ENCODE data around the gene DNAJC1.
"Not testable (repeated sequence)": the region's sequence is repeated elsewhere in the genome, so short reads cannot be mapped to it uniquely, and the experiment has no call there.

DNAJC1 gene

GRCh38 chr10:21919906-21920305 lies 83.6 kb downstream of the DNAJC1 start:
- H3K27ac ChIP-seq, result no peak overlapping the region
- no peak for DNase-seq (ENCODE audit: low read depth, low spot score)

GRCh38 chr10:21919117-21919516 lies 84.4 kb downstream of the DNAJC1 start:
- no peak overlapping the region for H3K27ac ChIP-seq
- no peak for DNase-seq (ENCODE audit: low read depth, low spot score)

DNA sequence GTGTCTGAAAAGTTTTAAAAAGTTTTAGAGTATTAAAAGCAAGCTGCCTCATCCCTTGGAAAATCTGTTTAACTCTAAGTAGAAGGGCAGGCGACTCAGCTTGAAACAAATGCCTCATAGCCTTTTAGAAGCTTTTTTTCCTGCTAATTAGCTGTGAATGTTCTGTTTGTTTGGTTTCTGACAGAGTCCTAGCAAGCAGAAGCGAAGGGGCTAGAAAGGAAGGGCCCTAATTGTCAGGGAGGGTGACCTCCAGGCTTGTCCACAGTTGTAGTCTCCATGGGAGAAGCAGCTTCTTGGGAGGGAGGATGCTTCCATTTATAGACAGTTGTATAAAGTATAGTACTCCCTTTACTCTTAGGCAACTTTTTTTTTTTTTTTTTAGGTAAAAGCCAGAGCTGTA lies 90.9 kb downstream of the DNAJC1 start:
- no peak for DNase-seq (ENCODE audit: low read depth, low spot score)

DNA sequence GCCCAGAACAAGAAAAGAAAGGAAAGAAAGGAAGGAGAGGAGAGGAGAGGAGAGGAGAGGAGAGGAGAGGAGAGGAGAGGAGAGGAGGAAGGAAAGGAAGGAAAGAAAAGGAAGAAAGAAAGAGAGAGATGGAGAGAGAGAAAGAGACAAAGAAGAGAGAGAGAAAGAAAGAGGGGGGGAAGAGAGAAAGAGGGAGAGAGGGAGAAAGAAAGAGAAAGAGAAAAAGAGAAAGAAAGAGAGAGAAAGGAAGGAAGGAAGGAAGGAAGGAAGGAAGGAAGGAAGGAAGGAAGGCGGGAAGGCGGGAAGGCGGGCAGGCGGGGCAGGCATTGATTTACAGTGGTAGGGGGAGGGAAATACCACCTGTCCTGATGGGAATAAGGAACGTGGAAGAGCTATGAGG lies 92.7 kb downstream of the DNAJC1 start:
- H3K27ac ChIP-seq, result no peak overlapping the region
- no peak for DNase-seq (ENCODE audit: low read depth, low spot score)

More for the DNA sequence above, 90.9 kb downstream of the DNAJC1 start:
- no peak overlapping the region for H3K27ac ChIP-seq

GRCh38 chr10:21907436-21907835 lies 96.1 kb downstream of the DNAJC1 start:
- no peak for DNase-seq (ENCODE audit: low read depth, low spot score)
- no peak overlapping the region for H3K27ac ChIP-seq

- no peak overlapping the region for H3K27ac ChIP-seq
- DNase-seq (ENCODE audit: low read depth, low spot score), result no peak
These were observed 98.6 kb downstream of the DNAJC1 start for GRCh38 chr10:21904930-21905329.

- no peak overlapping the region for H3K27ac ChIP-seq
- DNase-seq (ENCODE audit: low read depth, low spot score), result no peak
These were observed 103.8 kb downstream of the DNAJC1 start for GRCh38 chr10:21899736-21900135.

DNA sequence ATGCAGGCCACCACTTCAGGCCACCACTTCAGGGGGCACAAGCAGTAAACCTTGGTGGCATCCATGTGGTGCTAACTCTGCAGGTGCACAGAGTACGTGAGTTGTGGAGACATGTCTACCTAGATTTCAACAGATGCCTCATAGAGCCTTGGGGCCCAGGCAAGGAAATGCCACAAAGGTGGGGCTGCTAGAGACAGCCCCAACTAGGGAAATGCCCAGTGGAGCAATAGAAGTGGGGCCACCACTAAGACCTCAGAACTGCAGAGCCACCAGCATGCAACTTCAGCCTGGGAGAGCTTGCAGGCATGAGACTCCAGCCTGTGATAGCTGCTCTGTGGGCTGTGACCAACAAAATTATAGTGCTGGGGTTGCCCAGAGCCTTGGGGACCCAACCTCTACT lies 107.6 kb downstream of the DNAJC1 start:
- no peak for DNase-seq (ENCODE audit: low read depth, low spot score)
- H3K27ac ChIP-seq, result no peak overlapping the region

- no peak overlapping the region for H3K27ac ChIP-seq
- DNase-seq (ENCODE audit: low read depth, low spot score), result no peak
These were observed 108.7 kb downstream of the DNAJC1 start for GRCh38 chr10:21894648-21895342.

- no peak for DNase-seq (ENCODE audit: low read depth, low spot score)
- no peak overlapping the region for H3K27ac ChIP-seq
These were observed 112.1 kb downstream of the DNAJC1 start for GRCh38 chr10:21891439-21891838.

DNA sequence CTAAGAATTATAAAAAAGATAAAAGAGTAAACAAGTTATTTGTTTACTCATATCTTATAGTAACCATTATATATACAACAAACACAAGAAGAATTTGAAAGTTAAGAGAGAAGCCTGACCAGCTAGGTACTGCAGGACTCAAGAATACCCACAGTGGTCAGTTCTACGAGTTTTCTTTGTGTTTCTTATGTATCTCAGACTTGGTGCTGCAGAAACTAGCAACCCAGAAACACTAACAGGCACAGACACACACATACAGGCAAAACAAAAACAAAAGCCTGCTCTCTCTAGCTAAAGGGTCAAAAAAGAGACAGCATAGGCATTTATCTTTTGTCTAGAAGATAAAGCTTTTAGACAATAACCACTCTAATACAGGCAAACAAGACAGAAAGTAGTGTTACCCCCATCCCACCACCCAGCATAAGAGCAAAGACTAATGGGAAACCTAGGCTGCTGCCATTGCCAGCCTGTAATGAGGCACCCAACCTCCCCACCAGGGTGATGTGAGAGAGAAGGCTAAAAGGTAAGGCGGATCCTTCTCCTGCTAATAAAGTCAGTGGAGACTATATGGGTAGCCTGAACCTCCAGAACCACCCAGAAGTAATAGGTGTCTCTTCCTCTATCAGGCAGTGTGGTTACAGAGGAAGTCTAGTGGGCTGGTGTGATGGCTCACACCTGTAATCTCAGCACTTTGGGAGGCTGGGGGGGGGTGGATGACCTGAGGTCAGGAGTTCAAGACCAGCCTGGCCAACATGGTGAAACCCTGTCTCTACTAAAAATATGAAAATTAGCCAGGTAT lies 113.9 kb downstream of the DNAJC1 start:
- no peak overlapping the region for H3K27ac ChIP-seq
- DNase-seq (ENCODE audit: low read depth, low spot score), result no peak

- DNase-seq (ENCODE audit: low read depth, low spot score), result no peak
- H3K27ac ChIP-seq, result no peak overlapping the region
These were observed 114.6 kb downstream of the DNAJC1 start for GRCh38 chr10:21888959-21889358.

DNA sequence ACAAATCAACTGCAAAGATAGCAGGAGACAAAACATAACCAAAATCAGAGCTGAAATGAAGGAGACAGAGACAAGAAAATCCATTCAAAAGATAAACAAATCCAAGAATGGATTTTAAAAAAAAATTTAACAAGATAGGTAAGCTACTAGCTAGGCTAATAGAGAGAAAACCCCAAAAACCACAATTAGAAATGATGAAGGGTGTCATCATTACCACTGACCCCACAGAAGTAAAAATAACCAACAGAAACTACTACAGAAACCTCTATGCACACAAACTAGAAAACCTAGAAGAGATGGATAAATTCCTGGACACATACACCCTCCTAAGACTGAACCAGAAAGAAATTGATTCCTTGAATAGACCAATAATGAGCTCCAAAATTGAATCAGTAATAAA lies 117.6 kb downstream of the DNAJC1 start:
- DNase-seq (ENCODE audit: low read depth, low spot score), result no peak
- H3K27ac ChIP-seq, result no peak overlapping the region

DNA sequence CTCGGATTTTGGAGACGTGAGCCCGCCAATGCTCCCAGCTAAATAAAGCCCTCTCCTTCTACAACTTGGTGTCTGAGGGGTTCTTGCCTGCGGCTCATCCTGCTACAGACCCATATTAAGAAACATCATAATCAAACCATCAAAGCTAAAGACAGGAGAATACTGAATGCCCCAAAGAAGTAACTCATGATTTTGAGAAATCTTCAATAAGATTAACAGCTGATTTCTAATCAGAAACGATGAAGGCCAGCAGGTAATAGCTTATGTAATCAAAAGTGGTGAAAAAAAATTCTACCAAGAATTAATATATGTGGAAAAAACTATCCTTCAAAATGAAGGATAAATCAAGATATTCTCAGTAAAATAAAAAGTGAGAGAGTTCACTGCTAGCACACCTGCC lies 130.3 kb downstream of the DNAJC1 start:
- no peak for DNase-seq (ENCODE audit: low read depth, low spot score)
- no peak overlapping the region for H3K27ac ChIP-seq

DNA sequence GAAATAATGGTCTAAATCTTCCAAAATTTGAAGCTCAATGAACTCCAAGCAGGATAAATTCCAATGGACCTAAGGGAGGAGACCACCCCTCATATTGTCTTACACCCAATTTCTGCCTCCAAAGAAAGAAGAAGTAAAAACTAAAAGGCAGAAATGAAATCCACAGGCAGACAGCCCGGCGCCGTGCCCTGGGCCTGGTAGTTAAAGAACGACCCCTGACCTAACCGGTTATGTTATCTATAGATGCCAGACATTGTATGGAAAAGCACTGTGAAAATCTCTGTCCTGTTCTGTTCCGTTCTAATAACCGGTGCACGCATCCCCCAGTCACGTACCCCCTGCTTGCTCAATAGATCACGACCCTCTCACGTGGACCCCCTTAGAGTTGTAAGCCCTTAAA lies 130.8 kb downstream of the DNAJC1 start:
- not testable (repeated sequence) for DNase-seq (ENCODE audit: low read depth, low spot score)

DNA sequence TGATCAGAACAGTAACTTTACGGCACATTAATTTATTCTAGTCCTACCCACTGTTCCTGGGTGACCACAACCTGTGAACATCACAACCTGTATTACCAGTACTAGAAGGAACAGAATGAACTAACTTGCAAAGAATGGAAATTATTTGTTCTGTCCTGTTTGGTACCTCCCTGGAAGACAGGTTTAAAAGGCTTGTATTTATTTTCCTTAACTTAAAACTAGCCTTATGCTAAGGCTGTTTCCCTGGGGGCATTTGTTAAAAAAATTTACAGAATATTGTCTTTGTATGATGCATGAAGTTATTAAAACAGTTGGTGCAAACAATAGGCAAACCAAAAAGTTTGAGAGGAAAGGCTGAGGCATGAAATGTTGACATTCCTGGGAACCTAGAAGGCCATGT lies 132.7 kb downstream of the DNAJC1 start:
- H3K27ac ChIP-seq, result peak overlapping the region; percentile 31
- peak; percentile 53 for DNase-seq (ENCODE audit: low read depth, low spot score)

More for the DNA sequence above, 130.8 kb downstream of the DNAJC1 start:
- not testable (repeated sequence) for H3K27ac ChIP-seq

- not testable (repeated sequence) for H3K27ac ChIP-seq; DNase-seq (ENCODE audit: low read depth, low spot score)
These were observed 134.4 kb downstream of the DNAJC1 start for GRCh38 chr10:21869087-21869486.

- H3K27ac ChIP-seq, result no peak overlapping the region
- peak; percentile 16 for DNase-seq (ENCODE audit: low read depth, low spot score)
These were observed 142.8 kb downstream of the DNAJC1 start for GRCh38 chr10:21860718-21861117.

DNA sequence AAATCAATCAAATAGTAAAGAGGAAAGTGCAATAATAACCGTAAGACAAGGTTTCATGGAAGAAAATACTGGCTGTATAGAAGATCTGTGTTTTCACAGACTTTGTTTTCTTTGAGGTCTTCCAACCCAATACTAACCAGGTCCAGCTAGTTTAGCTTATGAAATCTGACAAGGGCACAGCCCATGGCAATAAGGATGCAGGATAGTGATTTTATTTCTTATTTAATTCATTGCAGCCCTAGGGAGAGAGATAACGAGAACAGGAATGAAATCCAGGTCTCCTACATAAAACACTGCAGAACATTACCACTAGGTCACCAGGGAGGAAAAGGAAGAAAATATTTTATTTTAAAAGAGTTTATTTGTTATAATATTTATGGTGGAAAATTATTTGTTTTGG lies 145.1 kb downstream of the DNAJC1 start:
- DNase-seq (ENCODE audit: low read depth, low spot score), result no peak

DNA sequence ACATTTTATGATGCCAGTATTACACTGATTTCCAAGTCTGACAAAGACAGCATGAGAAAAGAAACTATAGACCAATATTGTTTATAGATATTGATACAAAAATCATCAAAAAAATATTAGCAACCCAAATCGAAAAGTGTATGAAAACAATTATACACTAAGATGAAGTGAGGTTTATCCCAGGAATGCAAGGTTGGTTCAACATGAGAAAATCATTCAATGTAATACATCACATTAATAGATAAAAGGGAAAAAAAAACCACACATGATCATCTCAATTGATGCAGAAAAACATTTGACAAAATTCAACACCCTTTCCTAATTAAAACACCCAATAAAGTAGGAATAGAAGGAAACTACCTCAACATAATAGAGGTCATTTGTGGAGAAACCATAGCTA lies 153.9 kb downstream of the DNAJC1 start:
- DNase-seq (ENCODE audit: low read depth, low spot score), result no peak
- H3K27ac ChIP-seq, result no peak overlapping the region

More for the DNA sequence above, 145.1 kb downstream of the DNAJC1 start:
- H3K27ac ChIP-seq, result no peak overlapping the region

DNA sequence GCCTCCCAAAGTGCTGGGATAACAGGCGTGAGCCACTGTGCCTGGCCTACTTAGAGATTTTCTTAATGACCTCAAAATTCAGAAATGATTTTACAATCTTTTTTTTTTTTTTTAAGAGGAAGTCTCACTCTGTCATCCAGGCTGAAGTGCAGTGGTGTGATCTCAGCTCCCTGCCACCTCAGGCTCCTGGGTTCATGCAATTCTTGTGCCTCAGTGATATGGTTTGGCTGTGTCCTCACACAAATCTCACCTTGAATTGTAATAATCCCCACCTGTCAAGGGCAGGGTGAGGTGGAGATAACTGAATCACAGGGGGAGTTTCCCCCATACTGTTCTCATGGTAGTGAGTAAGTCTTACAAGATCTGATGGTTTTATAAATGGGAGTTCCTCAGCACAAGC lies 159.9 kb downstream of the DNAJC1 start:
- DNase-seq (ENCODE audit: low read depth, low spot score), result no peak
- H3K27ac ChIP-seq, result no peak overlapping the region

GRCh38 chr10:21841273-21841672 lies 162.3 kb downstream of the DNAJC1 start:
- DNase-seq (ENCODE audit: low read depth, low spot score); H3K27ac ChIP-seq: not testable (repeated sequence)

Data from epithelial cell of prostate (primary cell).